OCI-LY7 (cell line): ENCODE measurements around the gene NPC1. TPM values are rescaled to one million over a fixed set of nuclear protein-coding genes. Genes with fewer than 3 reads are reported as not detected.

Experiments
- BruUV-seq: library from RNA; stranded (reverse); fragments of 400-500 nt; replicated peaks from 2 replicates; lab custom pipeline; 2021; lab: Mats Ljungman, UMichigan
- CTCF ChIA-PET: fragments of 300-600 bp; sonication (Branson Sonifier 250); formaldehyde crosslinking; loops from one replicate; lab custom pipeline; 2022; ENCODE audit warnings: antibody characterized with exemption; ENCODE audit not compliant: unreplicated experiment; lab: Charles Lee
- POLR2A ChIA-PET: fragments of 300-600 bp; sonication (Branson Sonifier 250); formaldehyde crosslinking; loops from one replicate; lab custom pipeline; 2022; ENCODE audit warnings: antibody characterized with exemption; lab: Charles Lee
- DNase-seq: peaks from one replicate; pipeline ENCODE4 v3.0.0-alpha.2; 2015; ENCODE audit warnings: low spot score
- H2AFZ ChIP-seq: fragments of 200-600 bp; sonication (generic), shearing (Covaris generic); 2 replicates; pipeline ENCODE4 v1.6.1; 2014; ENCODE audit warnings: mild to moderate bottlenecking, antibody characterized with exemption, low read length, moderate library complexity
- H3K27ac ChIP-seq: fragments of 200-600 bp; sonication (generic); 2 replicates; pipeline ENCODE4 v1.5.1; 2014; ENCODE audit warnings: mixed run types, low read depth, mild to moderate bottlenecking, moderate library complexity, low read length, inconsistent platforms; ENCODE audit not compliant: poor library complexity, severe bottlenecking
- H3K36me3 ChIP-seq: fragments of 200-600 bp; sonication (generic); 2 replicates; pipeline ENCODE4 v1.6.1; 2014; ENCODE audit warnings: mild to moderate bottlenecking, antibody characterized with exemption, low read length, moderate library complexity, mixed read lengths; ENCODE audit not compliant: insufficient read depth
- H3K4me1 ChIP-seq: fragments of 200-600 bp; sonication (generic); 2 replicates; pipeline ENCODE4 v1.5.1; 2014; ENCODE audit warnings: mild to moderate bottlenecking, low read length; ENCODE audit not compliant: insufficient read depth, poor library complexity, severe bottlenecking
- H3K4me2 ChIP-seq: fragments of 200-600 bp; sonication (generic); 2 replicates; pipeline ENCODE4 v1.6.1; 2014; ENCODE audit warnings: mild to moderate bottlenecking, low read length
- H3K4me3 ChIP-seq: fragments of 200-600 bp; sonication (generic); 2 replicates; pipeline ENCODE4 v1.5.1; 2014; ENCODE audit warnings: mild to moderate bottlenecking, low read depth, low read length; ENCODE audit not compliant: poor library complexity, severe bottlenecking
- H3K79me2 ChIP-seq: fragments of 200-600 bp; sonication (generic); 2 replicates; pipeline ENCODE4 v1.6.1; 2016; ENCODE audit warnings: low read depth, mild to moderate bottlenecking, low read length, moderate library complexity, mixed read lengths; ENCODE audit not compliant: insufficient read depth
- H3K9me2 ChIP-seq: fragments of 200-600 bp; sonication (generic); 2 replicates; pipeline ENCODE4 v1.6.1; 2016; ENCODE audit warnings: mild to moderate bottlenecking, low read length, mixed read lengths; ENCODE audit not compliant: insufficient read depth
- H3K9me3 ChIP-seq: fragments of 200-600 bp; sonication (generic); 2 replicates; pipeline ENCODE4 v1.6.1; 2014; ENCODE audit warnings: mild to moderate bottlenecking, mixed run types, low read length, mixed read lengths
- H4K20me1 ChIP-seq: fragments of 200-600 bp; sonication (generic); 2 replicates; pipeline ENCODE4 v1.6.1; 2014; ENCODE audit warnings: mild to moderate bottlenecking, antibody characterized with exemption, low read length, moderate library complexity, mixed read lengths; ENCODE audit not compliant: insufficient read depth
- CTCF ChIP-seq: fragments of 200-600 bp; sonication (generic); conservative IDR thresholded peaks from 2 replicates; pipeline ENCODE4 v1.5.1; 2014; ENCODE audit warnings: mild to moderate bottlenecking, antibody characterized with exemption, low read length, moderate library complexity, mixed read lengths
- EZH2phosphoT487 ChIP-seq: fragments of 200-600 bp; sonication (generic); IDR thresholded peaks from 2 replicates; pipeline ENCODE4 v1.6.1; 2018; ENCODE audit warnings: low read depth, borderline replicate concordance, mild to moderate bottlenecking, mixed run types, antibody characterized with exemption, low read length, moderate library complexity, mixed read lengths
- intact Hi-C: fragments of 100-400 bp; cut with micrococcal nuclease; formaldehyde crosslinking; loops from one replicate; pipeline ENCODE4 v1.10.0; 2022; ENCODE audit not compliant: unreplicated experiment
- total RNA-seq, 2 experiments: library from RNA; depleted of rRNA in 1 of 2; stranded (reverse); fragments of >200 nt in 1 of 2; shearing (Covaris generic) in 1 of 2; gene quantifications; 2 replicates each; pipeline ENCODE4 v1.2.3, GENCODE V29; 2014 to 2022

The NPC1 gene
- total RNA-seq, 2 experiments from 2014 or later: 26.0 to 38.9 TPM

- TF ChIP-seq EZH2phosphoT487 (no peak), CTCF (no peak)
- ChIA-PET CTCF (no interaction called here), POLR2A (interaction anchor here (0.6 to 1.4 kb wide), 2 partner anchors 12 to 505 kb away, joined by 3 to 4 read pairs; no protein-coding TSS in a partner anchor)
- H4K20me1 ChIP-seq: no peaks in the 10 kb centered on the region
- no TSS peak for BruUV-seq
- no peaks in the 10 kb centered on the region for H3K9me2 ChIP-seq
- intact Hi-C loops: loop anchor here (10.0 kb wide), 1 partner anchor 158 kb away; no protein-coding TSS in a partner anchor
- H3K36me3 ChIP-seq: peaks cover 19% of the 10 kb centered on the region
- no peak for DNase-seq
- no peak overlapping the region for H3K4me3 ChIP-seq
- H3K4me2 ChIP-seq: peak overlapping the region; percentile 26; the same call in 1 of the 2 replicates
- peaks cover 25% of the 10 kb centered on the region; the same call in 1 of the 2 replicates for H3K79me2 ChIP-seq
- H3K27ac ChIP-seq: no peak overlapping the region
- H2AFZ ChIP-seq: no peak overlapping the region
- H3K4me1 ChIP-seq: peaks cover 30% of the 10 kb centered on the region
- no peaks in the 10 kb centered on the region for H3K9me3 ChIP-seq
Measured at GRCh38 chr18:23583071-23583865, 3.0 kb downstream of the NPC1 start.

GRCh38 chr18:23580677-23581367 is 5.5 kb downstream of the NPC1 start:
- H4K20me1 ChIP-seq: no peaks in the 10 kb centered on the region
- intact Hi-C loops: loop anchor here (10.0 kb wide), 1 partner anchor 156 kb away; no protein-coding TSS in a partner anchor
- H3K27ac ChIP-seq: no peak overlapping the region
- H3K4me3 ChIP-seq: no peak overlapping the region
- H3K36me3 ChIP-seq: peaks cover 23% of the 10 kb centered on the region
- CTCF ChIA-PET: interaction anchor here (1.4 kb wide), 1 partner anchor 11 kb away, joined by 3 read pairs; no protein-coding TSS in a partner anchor
- peaks cover 23% of the 10 kb centered on the region; the same call in 1 of the 2 replicates for H3K79me2 ChIP-seq
- POLR2A ChIA-PET: interaction anchor here (1.2 kb wide), 1 partner anchor 558 kb away, joined by 5 read pairs; no protein-coding TSS in a partner anchor
- H3K4me2 ChIP-seq: no peak overlapping the region
- BruUV-seq: no TSS peak
- H3K9me2 ChIP-seq: no peaks in the 10 kb centered on the region
- TF ChIP-seq EZH2phosphoT487: no peak
- TF ChIP-seq CTCF: no peak
- no peaks in the 10 kb centered on the region for H3K9me3 ChIP-seq
- no peak for DNase-seq
- H2AFZ ChIP-seq: no peak overlapping the region
- H3K4me1 ChIP-seq: peaks cover 23% of the 10 kb centered on the region
